GM12891 (cell line): Measurements from ENCODE around the gene ERICH6B. TPM values are rescaled to one million over a fixed set of nuclear protein-coding genes. Genes with fewer than 3 reads are reported as not detected.
"Not testable (repeated sequence)": the region's sequence is repeated elsewhere in the genome, so short reads cannot be mapped to it uniquely, and the experiment has no call there.

Experiments
- DNase-seq: peaks from one replicate; pipeline ENCODE4 v3.0.0; 2011; ENCODE audit warnings: low spot score; ENCODE audit not compliant: insufficient read length
- FAIRE-seq: peaks from 2 replicates; lab custom pipeline; 2011; peaks lifted over from hg19 to GRCh38; lab: Jason Lieb, UNC
- PAX5 ChIP-seq: IDR thresholded peaks from 2 replicates; pipeline ENCODE4 v1.6.1; 2011; ENCODE audit warnings: low read length, moderate library complexity, mild to moderate bottlenecking; ENCODE audit not compliant: insufficient read depth, severe bottlenecking
- POLR2A ChIP-seq: IDR thresholded peaks from 2 replicates; pipeline ENCODE4 v1.6.1; 2011; ENCODE audit warnings: low read depth, low read length, control low read depth
- POLR2AphosphoS5 ChIP-seq: IDR thresholded peaks from 2 replicates; pipeline ENCODE4 v1.6.1; 2011; ENCODE audit warnings: low read depth, low read length, control low read depth
- POU2F2 ChIP-seq: IDR thresholded peaks from 2 replicates; pipeline ENCODE4 v1.6.1; 2011; ENCODE audit warnings: low read depth, mild to moderate bottlenecking, control low read depth, low read length, moderate library complexity
- SPI1 ChIP-seq: IDR thresholded peaks from 2 replicates; pipeline ENCODE4 v1.6.1; 2011; ENCODE audit warnings: low read depth, low read length, control low read depth
- TAF1 ChIP-seq: IDR thresholded peaks from 2 replicates; pipeline ENCODE4 v1.6.1; 2011; ENCODE audit warnings: low read depth, low read length, control low read depth
- polyA plus RNA-seq: library from polyadenylated mRNA; unstranded; fragments of >200 nt; gene quantifications from one replicate; pipeline ENCODE4 v1.2.1, GENCODE V29; 2012; ENCODE audit warnings: low read depth, missing spikeins, inconsistent platforms; ENCODE audit not compliant: missing spikeins

Gene ERICH6B
- polyA plus RNA-seq = not detected

DNA sequence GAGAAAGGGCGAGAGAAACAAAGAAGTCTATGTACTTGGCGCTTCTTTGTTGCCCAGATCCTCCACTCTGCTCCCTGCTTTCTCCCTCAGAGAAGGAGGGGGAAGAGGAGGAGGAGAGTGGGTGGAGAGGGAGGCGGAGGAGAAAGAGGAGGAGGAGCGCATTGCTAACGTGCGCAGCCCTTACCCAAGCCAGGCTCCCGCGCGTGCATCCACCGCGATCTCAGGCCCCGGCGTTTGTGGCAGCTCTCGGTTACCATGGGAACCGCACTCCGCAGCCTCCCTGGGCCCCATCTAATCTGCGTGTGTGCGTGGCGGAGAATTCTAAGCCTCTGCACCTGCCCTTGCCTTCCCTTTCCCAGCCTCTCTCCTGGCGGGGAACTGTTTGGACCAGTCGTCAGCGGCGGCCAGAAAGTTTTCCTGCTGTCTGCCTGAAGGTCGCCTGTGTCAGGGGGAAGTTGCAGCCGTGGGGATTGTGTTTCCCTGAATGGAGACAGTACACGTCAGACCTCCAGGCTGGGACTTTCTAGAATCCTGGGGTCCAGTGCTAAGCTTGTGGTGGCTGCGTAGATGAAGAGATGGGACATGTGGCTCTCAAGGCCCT lies at the start of gene ERICH6B:
Gene ERICH6B, minus strand, starts transcription at position 239 of the 601 bp plus-strand sequence. CDS start 18,734 bp downstream, outside the sequence.
- TF ChIP-seq TAF1 = no peak
- TF ChIP-seq PAX5 = no peak
- TF ChIP-seq POLR2AphosphoS5 = no peak
- TF ChIP-seq POU2F2 = no peak
- TF ChIP-seq POLR2A = no peak
- TF ChIP-seq SPI1 = no peak
- no peak for DNase-seq
- FAIRE-seq = no peak

- FAIRE-seq, DNase-seq: not testable (repeated sequence)
Observed at GRCh38 chr13:45662903-45663302, 47.4 kb upstream of the ERICH6B start.

GRCh38 chr13:45662162-45662561 lies 46.6 kb upstream of the ERICH6B start:
- TF ChIP-seq POLR2A = no peak
- TF ChIP-seq TAF1 = no peak
- TF ChIP-seq SPI1 = no peak
- TF ChIP-seq PAX5 = no peak
- no peak for TF ChIP-seq POU2F2
- TF ChIP-seq POLR2AphosphoS5 = no peak
- FAIRE-seq = no peak
- no peak for DNase-seq

DNA sequence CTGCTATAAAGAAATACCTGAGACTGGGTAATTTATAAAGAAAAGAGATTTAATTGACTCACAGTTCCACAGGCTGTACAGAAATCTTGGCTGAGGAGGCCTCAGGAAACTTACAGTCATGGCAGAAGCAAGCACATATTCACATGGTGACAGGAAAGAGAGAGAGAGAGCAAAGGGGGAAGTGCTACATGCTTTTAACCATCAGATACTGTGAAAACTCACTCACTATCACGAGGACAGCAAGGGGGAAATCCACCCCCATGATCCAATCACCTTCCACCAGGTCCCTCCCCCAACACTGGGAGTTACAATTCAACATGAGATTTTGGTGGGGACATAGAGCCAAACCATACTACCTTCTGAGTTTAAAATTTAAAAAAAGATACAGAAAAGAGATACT lies 44.9 kb upstream of the ERICH6B start:
- not testable (repeated sequence) for DNase-seq, FAIRE-seq
- TF ChIP-seq SPI1 = peak; percentile 55

DNA sequence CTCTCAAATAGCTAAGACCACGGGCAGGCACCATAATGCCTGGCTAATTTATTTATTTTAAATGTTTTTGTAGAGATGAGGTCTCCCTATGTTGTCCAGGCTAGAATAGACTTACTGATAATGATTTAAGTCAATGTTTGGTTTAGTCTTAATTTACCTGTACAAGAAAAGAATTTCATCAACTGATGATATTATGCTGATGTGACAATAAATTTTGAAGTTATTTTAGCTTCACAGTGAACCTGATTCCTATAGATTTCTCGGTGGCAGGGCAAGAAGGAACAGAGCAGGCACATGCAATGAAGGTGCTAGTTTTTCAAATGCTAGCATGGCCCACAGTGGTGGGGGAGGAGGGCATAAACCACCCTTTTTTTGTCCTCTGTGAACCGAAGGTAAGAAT lies 44.0 kb upstream of the ERICH6B start:
- TF ChIP-seq TAF1 (no peak), POLR2AphosphoS5 (no peak), POLR2A (no peak), PAX5 (no peak), SPI1 (no peak), POU2F2 (no peak)
- no peak for FAIRE-seq
- no peak for DNase-seq

- DNase-seq (no peak), FAIRE-seq (no peak)
Observed at GRCh38 chr13:45658586-45659235, 43.2 kb upstream of the ERICH6B start.

DNA sequence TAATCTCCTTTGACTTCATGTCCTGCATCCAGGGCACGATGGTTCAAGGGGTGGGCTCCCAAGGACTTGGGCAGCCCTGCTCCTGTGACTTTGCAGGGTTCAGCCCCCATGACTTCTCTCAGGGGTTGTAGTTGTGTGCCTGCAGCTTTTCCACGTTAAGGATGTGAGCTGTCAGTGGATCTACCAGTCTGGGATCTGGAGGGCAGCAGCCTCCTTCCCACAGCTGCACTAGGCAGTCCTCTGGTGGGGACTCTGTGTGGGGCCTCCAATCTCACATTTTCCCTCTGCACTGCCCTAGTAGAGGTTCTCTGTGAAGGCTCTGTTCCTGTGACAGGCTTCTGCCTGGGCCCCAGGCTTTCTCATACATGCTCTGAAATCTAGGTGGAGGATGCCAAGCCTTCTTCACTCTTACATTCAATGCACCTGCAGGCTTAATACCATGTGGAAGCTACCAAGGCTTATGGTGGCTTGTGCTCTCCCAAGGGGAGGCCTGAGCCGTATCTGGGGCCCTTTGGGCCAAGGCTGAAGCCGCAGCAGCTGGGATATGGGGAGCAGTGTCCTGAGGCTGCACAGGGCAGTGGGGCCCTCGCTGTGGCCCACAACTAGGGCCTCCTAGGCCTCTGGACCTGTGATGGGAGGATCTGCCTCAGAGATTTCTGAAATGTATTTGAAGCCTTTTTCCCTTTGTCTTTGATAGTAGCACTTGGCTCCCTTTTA lies 39.3 kb upstream of the ERICH6B start:
- FAIRE-seq = no peak
- no peak for TF ChIP-seq TAF1
- no peak for DNase-seq

More at GRCh38 chr13:45658586-45659235, 43.2 kb upstream of the ERICH6B start:
- TF ChIP-seq POLR2AphosphoS5 = no peak
- TF ChIP-seq PAX5 = no peak
- no peak for TF ChIP-seq SPI1
- no peak for TF ChIP-seq POU2F2
- no peak for TF ChIP-seq POLR2A
- TF ChIP-seq TAF1 = no peak

- DNase-seq, FAIRE-seq: not testable (repeated sequence)
Observed at GRCh38 chr13:45645263-45645662, 29.7 kb upstream of the ERICH6B start.

DNA sequence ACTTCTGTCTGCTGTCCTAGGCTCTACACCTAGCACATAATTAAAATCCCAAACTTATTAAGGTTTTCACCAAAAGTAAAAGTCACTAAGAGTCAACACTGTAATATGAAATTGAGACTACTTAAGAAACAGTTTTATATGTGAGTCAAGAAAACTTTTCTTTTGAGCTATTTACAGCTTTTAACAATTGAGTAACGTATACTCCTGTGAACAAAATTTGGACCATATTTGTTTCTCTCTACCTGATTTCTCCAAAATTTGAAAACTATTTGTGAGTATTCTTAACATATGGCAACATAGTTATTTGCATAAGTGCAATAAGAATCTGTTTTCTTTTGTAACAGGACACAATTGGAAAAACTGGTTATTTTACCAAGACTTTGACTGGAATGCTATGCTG lies 26.6 kb upstream of the ERICH6B start:
- not testable (repeated sequence) for FAIRE-seq

GRCh38 chr13:45635291-45635690 lies 19.8 kb upstream of the ERICH6B start:
- not testable (repeated sequence) for DNase-seq, FAIRE-seq

More for the DNA sequence above, 26.6 kb upstream of the ERICH6B start:
- DNase-seq = not testable (repeated sequence)

DNA sequence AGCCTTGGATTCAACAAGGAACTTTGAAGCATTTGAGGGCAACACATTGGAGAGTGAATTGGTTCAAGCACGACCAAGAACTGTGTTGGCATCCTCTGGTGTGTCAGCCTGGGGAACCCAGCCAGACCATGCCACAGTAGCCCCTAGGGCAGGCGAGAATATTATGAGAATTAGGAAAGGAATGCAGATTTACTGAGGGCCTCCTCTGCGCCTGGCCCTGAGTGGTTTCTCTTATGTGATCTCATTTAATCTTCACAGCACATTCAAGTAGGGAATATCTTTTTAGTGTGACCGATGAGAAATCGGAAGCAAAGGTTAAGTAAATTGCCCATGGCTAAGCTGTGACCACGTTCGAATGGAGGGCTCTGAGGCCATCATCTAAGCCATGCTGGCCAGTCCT lies 15.3 kb upstream of the ERICH6B start:
- DNase-seq (no peak), FAIRE-seq (no peak)
- TF ChIP-seq POLR2AphosphoS5 = no peak
- TF ChIP-seq PAX5 = no peak
- TF ChIP-seq TAF1 = no peak
- TF ChIP-seq POU2F2 = no peak
- TF ChIP-seq SPI1 = no peak
- no peak for TF ChIP-seq POLR2A

GRCh38 chr13:45629940-45630339 lies 14.4 kb upstream of the ERICH6B start:
- DNase-seq = no peak
- no peak for FAIRE-seq
- TF ChIP-seq POLR2A (no peak), TAF1 (no peak), POU2F2 (no peak), SPI1 (no peak), PAX5 (no peak), POLR2AphosphoS5 (no peak)
